K562 (cell line): Measurements from ENCODE around the gene TRIP10. TPM values are rescaled to one million over a fixed set of nuclear protein-coding genes. Genes with fewer than 3 reads are reported as not detected.
A peak's percentile ranks its signal among the peaks of the same experiment; 100 is the strongest.

Experiments
- ADNP ChIP-seq: fragments of 200-800 bp; sonication (Bioruptor generic); IDR thresholded peaks from 2 replicates; pipeline ENCODE4 v1.6.1; 2016; ENCODE audit warnings: missing genetic modification characterization, missing compliant biosample characterization
- CXXC5 ChIP-seq: fragments of 250-450 bp; sonication (Bioruptor Pico); IDR thresholded peaks from 2 replicates; pipeline ENCODE4 v1.8.0; 2022; ENCODE audit warnings: inconsistent platforms, mild to moderate bottlenecking, moderate library complexity
- E2F3 ChIP-seq: fragments of 250-450 bp; sonication (Bioruptor Pico); IDR thresholded peaks from 2 replicates; pipeline ENCODE4 v1.4.0; 2020; ENCODE audit warnings: mild to moderate bottlenecking
- GABPA ChIP-seq: fragments of 200-800 bp; sonication (Bioruptor generic); conservative IDR thresholded peaks from 2 replicates; pipeline ENCODE4 v1.6.1; 2016; ENCODE audit warnings: low read depth, missing genetic modification characterization, missing compliant biosample characterization
- HNRNPLL ChIP-seq: fragments of 200-400 bp; formaldehyde crosslinking; IDR thresholded peaks from 2 replicates; pipeline ENCODE4 v1.6.1; 2017; ENCODE audit warnings: low read length, low read depth, mild to moderate bottlenecking; ENCODE audit not compliant: poor library complexity, severe bottlenecking
- KDM4B ChIP-seq, 2 experiments: fragments of 450-650 bp in 1 of 2; sonication (generic) in 1 of 2; IDR thresholded peaks; 2 replicates each; pipeline ENCODE4 v1.6.1; 2016 to 2017; ENCODE audit warnings: borderline replicate concordance in 2 of 2, antibody characterized with exemption in 1 of 2, low read depth in 1 of 2, mild to moderate bottlenecking in 1 of 2
- NFATC3 ChIP-seq: fragments of 450-650 bp; IDR thresholded peaks from 2 replicates; pipeline ENCODE4 v1.6.1; 2017; ENCODE audit warnings: mild to moderate bottlenecking
- NONO ChIP-seq, 2 experiments: fragments of 200-400 bp in 1 of 2; fragments of 450-650 bp in 1 of 2; formaldehyde crosslinking in 1 of 2; IDR thresholded peaks; 2 replicates each; pipeline ENCODE4 v1.6.1; 2017; ENCODE audit warnings: low read depth in 2 of 2, mild to moderate bottlenecking in 2 of 2, moderate library complexity in 2 of 2, low read length in 1 of 2
- NRF1 ChIP-seq, 2 experiments: fragments of 450-650 bp; IDR thresholded peaks in 1 of 2; conservative IDR thresholded peaks in 1 of 2; 2 replicates each; pipeline ENCODE4 v1.6.1; 2014; ENCODE audit warnings: mild to moderate bottlenecking in 2 of 2
- POLR2G ChIP-seq: fragments of 200-400 bp; formaldehyde crosslinking; IDR thresholded peaks from 2 replicates; pipeline ENCODE4 v1.6.1; 2017; ENCODE audit warnings: low read depth, mild to moderate bottlenecking, antibody characterized with exemption, low read length, moderate library complexity
- RBFOX2 ChIP-seq: fragments of 200-400 bp; formaldehyde crosslinking; IDR thresholded peaks from 2 replicates; pipeline ENCODE4 v1.6.1; 2017; ENCODE audit warnings: low read depth, mild to moderate bottlenecking, low read length, moderate library complexity
- SMARCC2 ChIP-seq: fragments of 450-650 bp; IDR thresholded peaks from 2 replicates; pipeline ENCODE4 v1.6.1; 2017; ENCODE audit warnings: antibody characterized with exemption, moderate library complexity, mild to moderate bottlenecking, low read depth
- TAF7 ChIP-seq: fragments of 450-650 bp; IDR thresholded peaks from 2 replicates; pipeline ENCODE4 v1.6.1; 2016; ENCODE audit warnings: missing genetic modification characterization, missing compliant biosample characterization
- ZFP36 ChIP-seq: fragments of 150-350 bp; IDR thresholded peaks from 2 replicates; pipeline ENCODE4 v1.6.1; 2018; ENCODE audit warnings: low read length, low read depth; ENCODE audit not compliant: partially characterized antibody
- ZNF232 ChIP-seq: sonication (generic); formaldehyde crosslinking; IDR thresholded peaks from 2 replicates; pipeline ENCODE4 v1.8.0; 2022; ENCODE audit warnings: mild to moderate bottlenecking, missing genetic modification reagents
- polyA plus RNA-seq, 8 experiments: library from polyadenylated mRNA; depleted of rRNA in 4 of 8; stranded (reverse) in 5 of 8; unstranded in 3 of 8; fragments of >200 nt; fragmentation: Nextera tagmentation in 2 of 8; fragmentation: Illumina TruSeq in 1 of 8; extraction: Ambion mirVana in 2 of 8; extraction: Trizol in 1 of 8; gene quantifications; 2 replicates each; pipeline versions ENCODE4 v1.2.1 to v1.2.3, GENCODE V29; 2011 to 2014; ENCODE audit warnings: inconsistent platforms in 1 of 8, missing spikeins in 1 of 8
- total RNA-seq, 7 experiments: library from RNA; depleted of rRNA in 6 of 7; stranded (reverse); fragments of >200 nt in 6 of 7; fragmentation: Illumina TruSeq in 2 of 7; extraction: Trizol in 2 of 7; gene quantifications; 2 replicates each; pipeline versions ENCODE4 v1.2.1 to v1.2.3, GENCODE V29; 2011 to 2021; ENCODE audit warnings: low replicate concordance in 1 of 7
- TF ChIP-seq, protein P1 (sequence below): fragments of 450-650 bp; IDR thresholded peaks from 2 replicates; pipeline ENCODE4 v1.7.1; 2018; ENCODE audit warnings: mild to moderate bottlenecking, low read depth; ENCODE audit not compliant: partially characterized antibody
- TF ChIP-seq, protein P2 (sequence below): fragments of 450-650 bp; formaldehyde crosslinking; conservative IDR thresholded peaks from 2 replicates; pipeline ENCODE4 v1.4.0; 2022; ENCODE audit warnings: mild to moderate bottlenecking, missing genetic modification characterization
- TF ChIP-seq, protein P3 (sequence below): sonication (generic); formaldehyde crosslinking; IDR thresholded peaks from 2 replicates; pipeline ENCODE4 v1.8.1; 2023; ENCODE audit warnings: missing genetic modification reagents, mild to moderate bottlenecking, borderline replicate concordance

The TRIP10 gene
- total and polyA plus RNA-seq, 9 of the 15 experiments (the other 6 are each of a cell fraction or from before 2014, with no cell fraction given), result 1.2 to 66.8 (median 36.1) TPM

DNA sequence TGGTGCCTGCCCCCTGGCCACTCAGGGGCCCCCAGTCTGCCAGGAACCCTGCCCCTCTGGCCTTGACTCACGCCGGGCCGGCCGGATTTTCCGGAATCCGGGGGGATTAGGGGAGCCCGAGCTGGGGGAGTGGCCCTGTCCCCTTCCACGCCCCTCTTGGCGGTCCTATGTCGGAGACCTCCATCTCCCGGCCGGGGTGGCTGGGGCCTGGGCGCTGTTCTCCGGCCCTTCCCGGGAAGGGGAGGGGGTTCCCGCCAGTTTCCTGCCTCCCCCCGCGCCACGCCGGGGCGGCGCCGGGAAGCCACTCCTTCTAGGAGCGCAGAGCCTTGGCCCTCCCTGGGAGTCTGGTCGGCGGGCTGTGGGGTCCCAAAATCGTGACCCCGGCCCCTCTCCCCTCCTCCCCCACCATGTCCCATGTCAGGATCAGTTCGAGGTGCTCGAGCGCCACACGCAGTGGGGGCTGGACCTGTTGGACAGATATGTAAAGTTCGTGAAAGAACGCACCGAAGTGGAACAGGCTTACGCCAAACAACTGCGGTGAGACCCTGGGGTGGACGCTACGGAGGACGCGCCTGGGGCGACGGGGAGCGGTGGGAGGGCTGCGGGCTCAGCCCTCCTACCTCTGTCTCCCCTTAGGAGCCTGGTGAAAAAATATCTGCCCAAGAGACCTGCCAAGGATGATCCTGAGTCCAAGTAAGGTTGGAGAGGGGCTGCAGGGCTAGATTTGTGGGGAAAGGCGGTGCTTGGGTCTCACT, 1.3 kb downstream of the TRIP10 start (continued):
- peak; percentile 97 for TF ChIP-seq HNRNPLL
- 0 out of 4 replicates have a peak, but pooled peaks of 1 of the 2 experiments have one; percentile 17 for TF ChIP-seq KDM4B (IDR thresholded peaks at IDR 0.05; ENCODE audit: borderline replicate concordance in 2 of 2, low read depth in 1 of 2)
- 0 out of 2 replicates have a peak, but pooled peaks have one; percentile 26 for TF ChIP-seq ZNF232 (CRISPR knock-in tag)
- TF ChIP-seq TAF7 (tag), result no peak
- TF ChIP-seq POLR2G, result peak; percentile 66
- TF ChIP-seq NONO (IDR thresholded peaks at IDR 0.05; ENCODE audit: low read depth in 2 of 2, low read length in 1 of 2), result peak in 1 of 2 experiments; percentile 70; a peak in 2 of 4 replicates
- TF ChIP-seq, protein P1, sequence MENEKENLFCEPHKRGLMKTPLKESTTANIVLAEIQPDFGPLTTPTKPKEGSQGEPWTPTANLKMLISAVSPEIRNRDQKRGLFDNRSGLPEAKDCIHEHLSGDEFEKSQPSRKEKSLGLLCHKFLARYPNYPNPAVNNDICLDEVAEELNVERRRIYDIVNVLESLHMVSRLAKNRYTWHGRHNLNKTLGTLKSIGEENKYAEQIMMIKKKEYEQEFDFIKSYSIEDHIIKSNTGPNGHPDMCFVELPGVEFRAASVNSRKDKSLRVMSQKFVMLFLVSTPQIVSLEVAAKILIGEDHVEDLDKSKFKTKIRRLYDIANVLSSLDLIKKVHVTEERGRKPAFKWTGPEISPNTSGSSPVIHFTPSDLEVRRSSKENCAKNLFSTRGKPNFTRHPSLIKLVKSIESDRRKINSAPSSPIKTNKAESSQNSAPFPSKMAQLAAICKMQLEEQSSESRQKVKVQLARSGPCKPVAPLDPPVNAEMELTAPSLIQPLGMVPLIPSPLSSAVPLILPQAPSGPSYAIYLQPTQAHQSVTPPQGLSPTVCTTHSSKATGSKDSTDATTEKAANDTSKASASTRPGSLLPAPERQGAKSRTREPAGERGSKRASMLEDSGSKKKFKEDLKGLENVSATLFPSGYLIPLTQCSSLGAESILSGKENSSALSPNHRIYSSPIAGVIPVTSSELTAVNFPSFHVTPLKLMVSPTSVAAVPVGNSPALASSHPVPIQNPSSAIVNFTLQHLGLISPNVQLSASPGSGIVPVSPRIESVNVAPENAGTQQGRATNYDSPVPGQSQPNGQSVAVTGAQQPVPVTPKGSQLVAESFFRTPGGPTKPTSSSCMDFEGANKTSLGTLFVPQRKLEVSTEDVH, result peak; percentile 92
- TF ChIP-seq RBFOX2, result peak; percentile 60
- peak; percentile 69; the same call in 1 of the 2 replicates for TF ChIP-seq GABPA
- TF ChIP-seq SMARCC2, result no peak
- TF ChIP-seq E2F3, result peak; percentile 79
- TF ChIP-seq, protein P2, sequence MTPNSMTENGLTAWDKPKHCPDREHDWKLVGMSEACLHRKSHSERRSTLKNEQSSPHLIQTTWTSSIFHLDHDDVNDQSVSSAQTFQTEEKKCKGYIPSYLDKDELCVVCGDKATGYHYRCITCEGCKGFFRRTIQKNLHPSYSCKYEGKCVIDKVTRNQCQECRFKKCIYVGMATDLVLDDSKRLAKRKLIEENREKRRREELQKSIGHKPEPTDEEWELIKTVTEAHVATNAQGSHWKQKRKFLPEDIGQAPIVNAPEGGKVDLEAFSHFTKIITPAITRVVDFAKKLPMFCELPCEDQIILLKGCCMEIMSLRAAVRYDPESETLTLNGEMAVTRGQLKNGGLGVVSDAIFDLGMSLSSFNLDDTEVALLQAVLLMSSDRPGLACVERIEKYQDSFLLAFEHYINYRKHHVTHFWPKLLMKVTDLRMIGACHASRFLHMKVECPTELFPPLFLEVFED (CRISPR knock-in tag), result no peak
- TF ChIP-seq ZFP36, result no peak
- TF ChIP-seq CXXC5, result peak; percentile 34
- TF ChIP-seq NRF1 (conservative IDR thresholded peaks at IDR 0.05 in 1 of 2, IDR thresholded peaks at IDR 0.05 in 1 of 2), result 0 out of 4 replicates have a peak, but pooled peaks of 1 of the 2 experiments have one; percentile 13
- TF ChIP-seq NFATC3, result no peak
- no peak for TF ChIP-seq ADNP (tag)
- TF ChIP-seq, protein P3, sequence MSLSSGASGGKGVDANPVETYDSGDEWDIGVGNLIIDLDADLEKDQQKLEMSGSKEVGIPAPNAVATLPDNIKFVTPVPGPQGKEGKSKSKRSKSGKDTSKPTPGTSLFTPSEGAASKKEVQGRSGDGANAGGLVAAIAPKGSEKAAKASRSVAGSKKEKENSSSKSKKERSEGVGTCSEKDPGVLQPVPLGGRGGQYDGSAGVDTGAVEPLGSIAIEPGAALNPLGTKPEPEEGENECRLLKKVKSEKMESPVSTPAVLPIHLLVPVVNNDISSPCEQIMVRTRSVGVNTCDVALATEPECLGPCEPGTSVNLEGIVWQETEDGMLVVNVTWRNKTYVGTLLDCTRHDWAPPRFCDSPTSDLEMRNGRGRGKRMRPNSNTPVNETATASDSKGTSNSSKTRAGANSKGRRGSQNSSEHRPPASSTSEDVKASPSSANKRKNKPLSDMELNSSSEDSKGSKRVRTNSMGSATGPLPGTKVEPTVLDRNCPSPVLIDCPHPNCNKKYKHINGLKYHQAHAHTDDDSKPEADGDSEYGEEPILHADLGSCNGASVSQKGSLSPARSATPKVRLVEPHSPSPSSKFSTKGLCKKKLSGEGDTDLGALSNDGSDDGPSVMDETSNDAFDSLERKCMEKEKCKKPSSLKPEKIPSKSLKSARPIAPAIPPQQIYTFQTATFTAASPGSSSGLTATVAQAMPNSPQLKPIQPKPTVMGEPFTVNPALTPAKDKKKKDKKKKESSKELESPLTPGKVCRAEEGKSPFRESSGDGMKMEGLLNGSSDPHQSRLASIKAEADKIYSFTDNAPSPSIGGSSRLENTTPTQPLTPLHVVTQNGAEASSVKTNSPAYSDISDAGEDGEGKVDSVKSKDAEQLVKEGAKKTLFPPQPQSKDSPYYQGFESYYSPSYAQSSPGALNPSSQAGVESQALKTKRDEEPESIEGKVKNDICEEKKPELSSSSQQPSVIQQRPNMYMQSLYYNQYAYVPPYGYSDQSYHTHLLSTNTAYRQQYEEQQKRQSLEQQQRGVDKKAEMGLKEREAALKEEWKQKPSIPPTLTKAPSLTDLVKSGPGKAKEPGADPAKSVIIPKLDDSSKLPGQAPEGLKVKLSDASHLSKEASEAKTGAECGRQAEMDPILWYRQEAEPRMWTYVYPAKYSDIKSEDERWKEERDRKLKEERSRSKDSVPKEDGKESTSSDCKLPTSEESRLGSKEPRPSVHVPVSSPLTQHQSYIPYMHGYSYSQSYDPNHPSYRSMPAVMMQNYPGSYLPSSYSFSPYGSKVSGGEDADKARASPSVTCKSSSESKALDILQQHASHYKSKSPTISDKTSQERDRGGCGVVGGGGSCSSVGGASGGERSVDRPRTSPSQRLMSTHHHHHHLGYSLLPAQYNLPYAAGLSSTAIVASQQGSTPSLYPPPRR (CRISPR knock-in tag), result no peak
